IMR-90 (cell line): Measurements from ENCODE around the gene MLH3. TPM values are rescaled to one million over a fixed set of nuclear protein-coding genes. Genes with fewer than 3 reads are reported as not detected.

Experiments
- ATAC-seq: fragments of 200-7000 bp; cut with Tn5 transposase; 2 replicates; pipeline ENCODE4 v1.9.1; 2020; ENCODE audit warnings: low read depth, mild to moderate bottlenecking, moderate library complexity
- BruUV-seq: library from RNA; stranded (reverse); fragments of 400-500 nt; replicated peaks from 2 replicates; lab custom pipeline; 2021; lab: Mats Ljungman, UMichigan
- CTCF ChIA-PET: fragments of 300-600 bp; formaldehyde crosslinking; extraction: SDS; loops from one replicate; lab custom pipeline; 2021; ENCODE audit warnings: antibody characterized with exemption; lab: Yijun Ruan, JAX
- POLR2A ChIA-PET: fragments of 300-600 bp; sonication (Branson Sonifier 250); formaldehyde crosslinking; loops from one replicate; lab custom pipeline; 2022; ENCODE audit warnings: antibody characterized with exemption; ENCODE audit not compliant: unreplicated experiment; lab: Charles Lee
- DNase-seq: peaks from one replicate; pipeline ENCODE4 v3.0.0; 2013
- H2AFZ ChIP-seq: replicated peaks from 2 replicates; pipeline ENCODE3; 2013; ENCODE audit warnings: low read length, mild to moderate bottlenecking; ENCODE audit not compliant: poor library complexity
- H2AK5ac ChIP-seq: 2 replicates; pipeline ENCODE4 v1.6.1; 2013; ENCODE audit warnings: low read depth, low read length, inconsistent platforms
- H2AK9ac ChIP-seq: replicated peaks from 2 replicates; pipeline ENCODE3; 2013; ENCODE audit warnings: mild to moderate bottlenecking, low read depth, low read length, moderate library complexity; ENCODE audit not compliant: poor library complexity
- H2BK120ac ChIP-seq: 2 replicates; pipeline ENCODE4 v1.6.1; 2013; ENCODE audit warnings: low read depth, low read length, inconsistent platforms
- H2BK15ac ChIP-seq: 3 replicates; pipeline ENCODE4 v1.6.1; 2013; ENCODE audit warnings: low read depth, low read length, inconsistent platforms
- H2BK20ac ChIP-seq: 2 replicates; pipeline ENCODE4 v1.6.1; 2013; ENCODE audit warnings: low read depth, mild to moderate bottlenecking, inconsistent platforms, low read length, moderate library complexity
- H2BK5ac ChIP-seq: 2 replicates; pipeline ENCODE4 v1.6.1; 2013; ENCODE audit warnings: mild to moderate bottlenecking, low read depth, low read length, inconsistent platforms; ENCODE audit not compliant: poor library complexity, severe bottlenecking
- H3K14ac ChIP-seq: replicated peaks from 2 replicates; pipeline ENCODE4 v1.6.1; 2013; ENCODE audit warnings: low read depth, low read length, inconsistent platforms
- H3K18ac ChIP-seq: 2 replicates; pipeline ENCODE4 v1.6.1; 2013; ENCODE audit warnings: low read depth, low read length, control low read depth
- H3K23ac ChIP-seq: 2 replicates; pipeline ENCODE4 v1.6.1; 2013; ENCODE audit warnings: low read depth, low read length, inconsistent platforms
- H3K27ac ChIP-seq: 2 replicates; pipeline ENCODE4 v1.5.1; 2013; ENCODE audit warnings: mild to moderate bottlenecking, control low read depth, low read length; ENCODE audit not compliant: insufficient read depth
- H3K27me3 ChIP-seq: 2 replicates; pipeline ENCODE4 v1.6.1; 2013; ENCODE audit warnings: low read length; ENCODE audit not compliant: control insufficient read depth, insufficient read depth
- H3K36me3 ChIP-seq: 2 replicates; pipeline ENCODE4 v1.6.1; 2013; ENCODE audit warnings: low read length, mixed read lengths; ENCODE audit not compliant: control insufficient read depth, insufficient read depth
- H3K4ac ChIP-seq: 2 replicates; pipeline ENCODE4 v1.6.1; 2013; ENCODE audit warnings: low read depth, low read length, inconsistent platforms
- H3K4me1 ChIP-seq: 2 replicates; pipeline ENCODE4 v1.6.1; 2013; ENCODE audit warnings: low read length, mixed read lengths; ENCODE audit not compliant: control insufficient read depth, insufficient read depth
- H3K4me2 ChIP-seq: 2 replicates; pipeline ENCODE4 v1.6.1; 2013; ENCODE audit warnings: low read depth, mild to moderate bottlenecking, control low read depth, low read length, moderate library complexity
- H3K4me3 ChIP-seq: 2 replicates; pipeline ENCODE4 v1.5.1; 2013; ENCODE audit warnings: low read depth, mild to moderate bottlenecking, control low read depth, low read length, moderate library complexity; ENCODE audit not compliant: insufficient read depth
- H3K56ac ChIP-seq: 2 replicates; pipeline ENCODE4 v1.6.1; 2013; ENCODE audit warnings: low read length, inconsistent platforms; ENCODE audit not compliant: insufficient read depth; ENCODE audit errors: extremely low read depth
- H3K79me1 ChIP-seq, 2 experiments: 2 replicates each; pipeline ENCODE4 v1.6.1; 2013; ENCODE audit warnings: low read length in 2 of 2, inconsistent platforms in 1 of 2, low read depth in 1 of 2
- H3K9ac ChIP-seq: 2 replicates; pipeline ENCODE4 v1.6.1; 2013; ENCODE audit warnings: low read depth, low read length, control low read depth
- H3K9me1 ChIP-seq: 2 replicates; pipeline ENCODE4 v1.6.1; 2013; ENCODE audit warnings: low read length, inconsistent platforms; ENCODE audit not compliant: insufficient read depth
- H3K9me3 ChIP-seq: 2 replicates; pipeline ENCODE4 v1.6.1; 2013; ENCODE audit warnings: low read length; ENCODE audit not compliant: control insufficient read depth, insufficient read depth
- H4K20me1 ChIP-seq: 2 replicates; pipeline ENCODE4 v1.6.1; 2013; ENCODE audit warnings: low read length, inconsistent platforms; ENCODE audit not compliant: insufficient read depth
- H4K5ac ChIP-seq: 2 replicates; pipeline ENCODE4 v1.6.1; 2013; ENCODE audit warnings: mild to moderate bottlenecking, low read depth, low read length, control low read depth
- H4K8ac ChIP-seq, 2 experiments: 2 replicates each; pipeline ENCODE4 v1.6.1; 2013; ENCODE audit warnings: low read depth in 2 of 2, low read length in 2 of 2, control low read depth in 1 of 2, inconsistent platforms in 1 of 2
- H4K91ac ChIP-seq: 2 replicates; pipeline ENCODE4 v1.6.1; 2013; ENCODE audit warnings: low read depth, low read length, inconsistent platforms; ENCODE audit not compliant: insufficient read depth
- BHLHE40 ChIP-seq: fragments of 150-350 bp; IDR thresholded peaks from 2 replicates; pipeline ENCODE4 v1.6.1; 2016; ENCODE audit warnings: mild to moderate bottlenecking, low read depth, low read length
- CEBPB ChIP-seq: IDR thresholded peaks from 2 replicates; pipeline ENCODE4 v1.6.1; 2012; ENCODE audit warnings: low read depth, low read length, improper control_type of control experiment
- CHD1 ChIP-seq: IDR thresholded peaks from 2 replicates; pipeline ENCODE4 v1.6.1; 2012; ENCODE audit warnings: low read depth, low read length, improper control_type of control experiment
- FOS ChIP-seq: fragments of 150-350 bp; IDR thresholded peaks from 2 replicates; pipeline ENCODE4 v1.6.1; 2016; ENCODE audit warnings: low read depth, low read length
- MAFK ChIP-seq: IDR thresholded peaks from 2 replicates; pipeline ENCODE4 v1.6.1; 2012; ENCODE audit warnings: low read depth, low read length, improper control_type of control experiment
- MAZ ChIP-seq: IDR thresholded peaks from 2 replicates; pipeline ENCODE4 v1.6.1; 2012; ENCODE audit warnings: low read depth, mild to moderate bottlenecking, low read length, improper control_type of control experiment, moderate library complexity, borderline replicate concordance
- MXI1 ChIP-seq: IDR thresholded peaks from 2 replicates; pipeline ENCODE4 v1.6.1; 2012; ENCODE audit warnings: low read depth, mild to moderate bottlenecking, low read length, moderate library complexity, borderline replicate concordance
- NFE2L2 ChIP-seq: fragments of 150-350 bp; IDR thresholded peaks from 2 replicates; pipeline ENCODE4 v1.6.1; 2016; ENCODE audit warnings: low read depth, mild to moderate bottlenecking, low read length
- POLR2A ChIP-seq: IDR thresholded peaks from 2 replicates; pipeline ENCODE4 v1.6.1; 2012; ENCODE audit warnings: mild to moderate bottlenecking, low read depth, low read length
- RAD21 ChIP-seq: IDR thresholded peaks from 2 replicates; pipeline ENCODE4 v1.6.1; 2012; ENCODE audit warnings: low read length, improper control_type of control experiment
- RCOR1 ChIP-seq: IDR thresholded peaks from 2 replicates; pipeline ENCODE4 v1.6.1; 2012; ENCODE audit warnings: mild to moderate bottlenecking, low read length, improper control_type of control experiment; ENCODE audit not compliant: insufficient replicate concordance
- RFX5 ChIP-seq: IDR thresholded peaks from 2 replicates; pipeline ENCODE4 v1.8.0; 2012; ENCODE audit warnings: low read depth, mild to moderate bottlenecking, low read length, moderate library complexity
- SMC3 ChIP-seq: fragments of 150-350 bp; IDR thresholded peaks from 2 replicates; pipeline ENCODE4 v1.6.1; 2016; ENCODE audit warnings: low read depth, mild to moderate bottlenecking, antibody characterized with exemption, low read length, moderate library complexity
- WGBS, 2 experiments: methylation state at CpG; one replicate each; pipeline versions ENCODE4 v1.1.5 to v1.1.7; 2013; ENCODE audit warnings: missing lambda C conversion rate in 2 of 2; ENCODE audit not compliant: insufficient read length in 1 of 2; ENCODE audit errors: extremely low coverage in 2 of 2; 5-methylcytosine and 5-hydroxymethylcytosine counted together
- dilution Hi-C: fragments of 300-500 bp; cut with HindIII; formaldehyde crosslinking; loops from one replicate; pipeline ENCODE4 v1.14.3; 2018; ENCODE audit warnings: low sequenced_read_pairs; ENCODE audit not compliant: unreplicated experiment
- in situ Hi-C: fragments of 300-500 bp; cut with MboI; formaldehyde crosslinking; loops from 3 replicates; pipeline ENCODE4 v1.14.3; 2019; ENCODE audit warnings: low sequenced_read_pairs, inconsistent platforms, mixed read lengths
- intact Hi-C: fragments of 100-400 bp; cut with micrococcal nuclease; formaldehyde crosslinking; loops from 2 replicates; pipeline ENCODE4 v1.10.0; 2022
- polyA plus RNA-seq, 3 experiments: library from polyadenylated mRNA; depleted of rRNA; stranded (reverse); fragments of >200 nt; gene quantifications; 2 replicates each; pipeline ENCODE4 v1.2.3, GENCODE V29; 2012; ENCODE audit warnings: low replicate concordance in 1 of 3
- total RNA-seq: library from RNA; depleted of rRNA; stranded (reverse); fragments of >200 nt; gene quantifications from 2 replicates; pipeline ENCODE4 v1.2.3, GENCODE V29; 2012
- TF ChIP-seq, protein P1 (sequence below): fragments of 150-350 bp; IDR thresholded peaks from 2 replicates; pipeline ENCODE4 v1.6.1; 2016; ENCODE audit warnings: low read depth, mild to moderate bottlenecking, low read length, moderate library complexity, borderline replicate concordance
- TF ChIP-seq, protein P2 (sequence below): fragments of 150-350 bp; IDR thresholded peaks from 2 replicates; pipeline ENCODE4 v1.6.1; 2017; ENCODE audit warnings: mild to moderate bottlenecking, antibody characterized with exemption, low read length, low read depth
- TF ChIP-seq, protein P3 (sequence below): conservative IDR thresholded peaks from 2 replicates; pipeline ENCODE4 v1.5.1; 2012; ENCODE audit warnings: mild to moderate bottlenecking, low read depth, low read length, improper control_type of control experiment

The MLH3 gene
- total and polyA plus RNA-seq, 2 of the 4 experiments (the other 2 are of a cell fraction), result 5.6 to 14.7 TPM

DNA sequence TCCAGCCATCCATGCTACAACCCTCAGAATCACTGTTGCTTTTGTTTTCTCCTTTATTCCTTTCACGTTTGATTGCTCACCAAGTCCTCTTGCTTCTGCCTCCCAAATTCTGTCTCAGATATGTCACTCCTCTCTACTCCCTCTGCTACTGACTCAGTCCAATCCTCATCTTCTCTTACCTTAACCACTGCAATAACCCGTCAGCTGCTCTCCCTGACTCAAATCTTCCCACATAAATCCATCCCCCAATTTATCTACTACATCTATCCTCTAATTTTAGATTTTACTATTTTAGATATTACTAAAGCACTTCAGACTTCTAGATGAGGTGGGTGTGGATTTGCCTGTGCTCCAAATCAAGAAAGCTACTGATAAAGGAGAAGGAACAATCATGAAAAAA, 25.4 kb downstream of the MLH3 start:
- Histone ChIP-seq H4K91ac (no peak overlapping the region), H2BK15ac (peak overlapping the region; percentile 49; the same call in 1 of the 3 replicates), H2AK9ac (no peak overlapping the region), H4K20me1 (no peaks in the 10 kb centered on the region), H3K14ac (no peak overlapping the region), H3K9me3 (no peaks in the 10 kb centered on the region), H2BK20ac (no peak overlapping the region), H2BK120ac (no peak overlapping the region), H3K36me3 (peaks cover 7% of the 10 kb centered on the region), H3K4me2 (no peak overlapping the region), H3K56ac (no peak overlapping the region), H2AFZ (no peak overlapping the region), H3K27ac (no peak overlapping the region), H3K9ac (no peak overlapping the region), H3K18ac (no peak overlapping the region), H2AK5ac (no peak overlapping the region; the same call in 1 of the 2 replicates), H3K4me1 (peaks cover 2% of the 10 kb centered on the region; the same call in 1 of the 2 replicates), H3K27me3 (no peaks in the 10 kb centered on the region), H3K4ac (no peak overlapping the region), H3K79me1 (no peaks in the 10 kb centered on the region), H4K5ac (no peak overlapping the region), H3K4me3 (no peak overlapping the region), H2BK5ac (no peak overlapping the region), H3K23ac (no peak overlapping the region), H3K9me1 (peaks cover 5% of the 10 kb centered on the region; the same call in 1 of the 2 replicates), H4K8ac (no peak overlapping the region)
- ATAC-seq, result no peak
- BruUV-seq, result no TSS peak
- in situ Hi-C loops, result no loop called here
- ChIA-PET POLR2A (no interaction called here), CTCF (interaction anchor here (1.1 kb wide), 1 partner anchor 165 kb away, joined by 4 read pairs; no protein-coding TSS in a partner anchor)
- dilution Hi-C loops, result no loop called here
- no peak for DNase-seq
- 100% methylated on average over 1 to 2 of the region's 2 CpGs for WGBS, 2 experiments
- TF ChIP-seq, protein P1, sequence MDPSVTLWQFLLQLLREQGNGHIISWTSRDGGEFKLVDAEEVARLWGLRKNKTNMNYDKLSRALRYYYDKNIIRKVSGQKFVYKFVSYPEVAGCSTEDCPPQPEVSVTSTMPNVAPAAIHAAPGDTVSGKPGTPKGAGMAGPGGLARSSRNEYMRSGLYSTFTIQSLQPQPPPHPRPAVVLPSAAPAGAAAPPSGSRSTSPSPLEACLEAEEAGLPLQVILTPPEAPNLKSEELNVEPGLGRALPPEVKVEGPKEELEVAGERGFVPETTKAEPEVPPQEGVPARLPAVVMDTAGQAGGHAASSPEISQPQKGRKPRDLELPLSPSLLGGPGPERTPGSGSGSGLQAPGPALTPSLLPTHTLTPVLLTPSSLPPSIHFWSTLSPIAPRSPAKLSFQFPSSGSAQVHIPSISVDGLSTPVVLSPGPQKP, result no peak
- TF ChIP-seq RCOR1, result no peak
- no peak for TF ChIP-seq SMC3
- TF ChIP-seq RFX5, result no peak
- TF ChIP-seq, protein P2, sequence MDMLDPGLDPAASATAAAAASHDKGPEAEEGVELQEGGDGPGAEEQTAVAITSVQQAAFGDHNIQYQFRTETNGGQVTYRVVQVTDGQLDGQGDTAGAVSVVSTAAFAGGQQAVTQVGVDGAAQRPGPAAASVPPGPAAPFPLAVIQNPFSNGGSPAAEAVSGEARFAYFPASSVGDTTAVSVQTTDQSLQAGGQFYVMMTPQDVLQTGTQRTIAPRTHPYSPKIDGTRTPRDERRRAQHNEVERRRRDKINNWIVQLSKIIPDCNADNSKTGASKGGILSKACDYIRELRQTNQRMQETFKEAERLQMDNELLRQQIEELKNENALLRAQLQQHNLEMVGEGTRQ, result no peak
- TF ChIP-seq FOS, result no peak
- no peak for TF ChIP-seq MAZ
- no peak for TF ChIP-seq CHD1
- TF ChIP-seq, protein P3, sequence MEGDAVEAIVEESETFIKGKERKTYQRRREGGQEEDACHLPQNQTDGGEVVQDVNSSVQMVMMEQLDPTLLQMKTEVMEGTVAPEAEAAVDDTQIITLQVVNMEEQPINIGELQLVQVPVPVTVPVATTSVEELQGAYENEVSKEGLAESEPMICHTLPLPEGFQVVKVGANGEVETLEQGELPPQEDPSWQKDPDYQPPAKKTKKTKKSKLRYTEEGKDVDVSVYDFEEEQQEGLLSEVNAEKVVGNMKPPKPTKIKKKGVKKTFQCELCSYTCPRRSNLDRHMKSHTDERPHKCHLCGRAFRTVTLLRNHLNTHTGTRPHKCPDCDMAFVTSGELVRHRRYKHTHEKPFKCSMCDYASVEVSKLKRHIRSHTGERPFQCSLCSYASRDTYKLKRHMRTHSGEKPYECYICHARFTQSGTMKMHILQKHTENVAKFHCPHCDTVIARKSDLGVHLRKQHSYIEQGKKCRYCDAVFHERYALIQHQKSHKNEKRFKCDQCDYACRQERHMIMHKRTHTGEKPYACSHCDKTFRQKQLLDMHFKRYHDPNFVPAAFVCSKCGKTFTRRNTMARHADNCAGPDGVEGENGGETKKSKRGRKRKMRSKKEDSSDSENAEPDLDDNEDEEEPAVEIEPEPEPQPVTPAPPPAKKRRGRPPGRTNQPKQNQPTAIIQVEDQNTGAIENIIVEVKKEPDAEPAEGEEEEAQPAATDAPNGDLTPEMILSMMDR, result no peak
- no peak for TF ChIP-seq NFE2L2
- no peak for TF ChIP-seq BHLHE40
- no peak for TF ChIP-seq RAD21
- TF ChIP-seq MXI1, result no peak
- TF ChIP-seq POLR2A, result no peak
- TF ChIP-seq MAFK, result no peak
- no peak for TF ChIP-seq CEBPB
- intact Hi-C loops, result no loop called here
